ENCODE results near the gene CHM. TPM values are rescaled to one million over a fixed set of nuclear protein-coding genes. Genes with fewer than 3 reads are reported as not detected.
"Not testable (repeated sequence)": the region's sequence is repeated elsewhere in the genome, so short reads cannot be mapped to it uniquely, and the experiment has no call there.

Gene CHM
- total RNA-seq, 1 donor from 2014 or later = 6.3 TPM

GRCh38 chrX:86012188-86012587 is 35.2 kb downstream of the CHM start:
- Histone ChIP-seq H3K4me3 (no peak overlapping the region), H3K9me3 (no peaks in the 10 kb centered on the region), H3K27me3 (no peaks in the 10 kb centered on the region), H3K27ac (no peak overlapping the region), H3K36me3 (no peaks in the 10 kb centered on the region), H3K4me1 (no peaks in the 10 kb centered on the region)
- intact Hi-C loops (cut with DNase I) = no loop called here
- no peak for TF ChIP-seq CTCF (IDR thresholded peaks at IDR 0.05)
- no peak for DNase-seq (ENCODE audit: low spot score in 2 of 2)

- H3K36me3 ChIP-seq; intact Hi-C loops (cut with DNase I); H3K27ac ChIP-seq; H3K27me3 ChIP-seq; H3K4me3 ChIP-seq; DNase-seq (ENCODE audit: low spot score in 2 of 2); H3K4me1 ChIP-seq; H3K9me3 ChIP-seq: not testable (repeated sequence)
These were observed 37.6 kb downstream of the CHM start for GRCh38 chrX:86009803-86010202.

- H3K27ac ChIP-seq; DNase-seq (ENCODE audit: low spot score in 2 of 2); H3K27me3 ChIP-seq; H3K4me3 ChIP-seq; H3K4me1 ChIP-seq; intact Hi-C loops (cut with DNase I); H3K36me3 ChIP-seq; H3K9me3 ChIP-seq: not testable (repeated sequence)
These were observed 39.5 kb downstream of the CHM start for GRCh38 chrX:86007891-86008290.

GRCh38 chrX:86002076-86002896 is 45.1 kb downstream of the CHM start:
- Histone ChIP-seq H3K27me3 (no peaks in the 10 kb centered on the region), H3K4me3 (no peak overlapping the region), H3K36me3 (no peaks in the 10 kb centered on the region), H3K9me3 (no peaks in the 10 kb centered on the region), H3K4me1 (no peaks in the 10 kb centered on the region), H3K27ac (no peak overlapping the region)
- intact Hi-C loops (cut with DNase I) = no loop called here
- TF ChIP-seq CTCF (IDR thresholded peaks at IDR 0.05) = no peak
- no peak for DNase-seq (ENCODE audit: low spot score in 2 of 2)

GRCh38 chrX:85998954-85999353 is 48.4 kb downstream of the CHM start:
- DNase-seq (ENCODE audit: low spot score in 2 of 2) = no peak
- Histone ChIP-seq H3K27ac (no peak overlapping the region), H3K27me3 (no peaks in the 10 kb centered on the region), H3K4me1 (no peaks in the 10 kb centered on the region), H3K36me3 (no peaks in the 10 kb centered on the region), H3K4me3 (no peak overlapping the region), H3K9me3 (no peaks in the 10 kb centered on the region)
- intact Hi-C loops (cut with DNase I) = no loop called here
- no peak for TF ChIP-seq CTCF (IDR thresholded peaks at IDR 0.05)

- H3K4me3 ChIP-seq = no peak overlapping the region
- DNase-seq (ENCODE audit: low spot score in 2 of 2) = no peak
- H3K27me3 ChIP-seq = no peaks in the 10 kb centered on the region
- no peak overlapping the region for H3K27ac ChIP-seq
- H3K4me1 ChIP-seq = no peaks in the 10 kb centered on the region
- intact Hi-C loops (cut with DNase I) = no loop called here
- no peak for TF ChIP-seq CTCF (IDR thresholded peaks at IDR 0.05)
- no peaks in the 10 kb centered on the region for H3K36me3 ChIP-seq
- no peaks in the 10 kb centered on the region for H3K9me3 ChIP-seq
These were observed 50.8 kb downstream of the CHM start for GRCh38 chrX:85996555-85996954.

- no peak for DNase-seq (ENCODE audit: low spot score in 2 of 2)
- Histone ChIP-seq H3K9me3 (no peaks in the 10 kb centered on the region), H3K36me3 (no peaks in the 10 kb centered on the region), H3K4me1 (no peaks in the 10 kb centered on the region), H3K27ac (no peak overlapping the region), H3K4me3 (no peak overlapping the region), H3K27me3 (no peaks in the 10 kb centered on the region)
- intact Hi-C loops (cut with DNase I) = no loop called here
- no peak for TF ChIP-seq CTCF (IDR thresholded peaks at IDR 0.05)
These were observed 51.7 kb downstream of the CHM start for GRCh38 chrX:85995641-85996040.

Data from ascending aorta (tissue), 2 donors.